Measurements from ENCODE around the gene AGFG1. TPM values are rescaled to one million over a fixed set of nuclear protein-coding genes. Genes with fewer than 3 reads are reported as not detected.

Gene AGFG1
- total and polyA plus RNA-seq, 2 donors (not counting 1 experiment from before 2014, with no cell fraction given), result 28.7 to 83.3 TPM

DNA sequence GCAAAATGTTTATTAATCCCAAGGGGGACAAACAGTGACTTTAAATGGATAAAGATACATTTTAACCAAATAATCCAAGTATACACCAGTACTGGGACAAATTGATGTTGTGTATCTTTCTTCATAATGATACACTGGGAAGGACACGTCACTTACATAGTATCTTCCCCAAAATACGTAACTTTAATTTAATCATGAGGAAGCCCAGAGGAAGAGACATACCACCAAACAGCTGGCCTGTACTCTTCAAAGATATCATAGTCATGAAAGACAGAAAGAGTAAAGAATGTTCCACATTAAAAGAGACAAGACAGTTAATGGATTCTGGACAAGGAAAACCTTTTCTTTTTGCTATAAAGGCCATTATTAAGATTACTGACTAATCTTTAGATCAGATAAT lies 37.1 kb downstream of the AGFG1 start:
- H3K27ac ChIP-seq (ENCODE audit: low read length in 2 of 2), result no peak overlapping the region
- H3K4me1 ChIP-seq (ENCODE audit: control insufficient read depth in 2 of 2, insufficient read depth in 2 of 2, low read length in 2 of 2), result peaks cover 48 to 81% of the 10 kb centered on the region in 2 donors
- WGBS (ENCODE audit: insufficient coverage), result no CpG with 5 or more reads among the region's 2 CpGs

More for the DNA sequence above, 37.1 kb downstream of the AGFG1 start:
- H2AFZ ChIP-seq (ENCODE audit: insufficient read depth, low read depth, low read length, poor library complexity, severe bottlenecking), result no peak overlapping the region
- H3K9ac ChIP-seq (ENCODE audit: low read length), result no peak overlapping the region
- Mint-ChIP-seq H3K27me3 (no peaks in the 10 kb centered on the region), H3K9me3 (ENCODE audit: insufficient read depth) (no peaks in the 10 kb centered on the region), H3K27ac (no peak overlapping the region), H3K4me3 (peak overlapping the region; percentile 7), H3K4me1 (peaks cover 88% of the 10 kb centered on the region)
- peaks cover 98% of the 10 kb centered on the region for H3K79me2 ChIP-seq (ENCODE audit: control insufficient read depth, insufficient read depth, low read length)
- H4K20me1 ChIP-seq (ENCODE audit: control insufficient read depth, insufficient read depth, low read length, poor library complexity, severe bottlenecking), result peaks cover 74% of the 10 kb centered on the region
- H3K4me2 ChIP-seq (replicated peaks; ENCODE audit: low read depth, low read length, poor library complexity, severe bottlenecking), result peak overlapping the region; percentile 26
- H3K27me3 ChIP-seq (replicated peaks in 1 of 4; ENCODE audit: control extremely low read depth in 1 of 4, control insufficient read depth in 3 of 4, insufficient read depth in 4 of 4, low read length in 3 of 4), result no peaks in the 10 kb centered on the region
- TF ChIP-seq EZH2 (IDR thresholded peaks at IDR 0.05; ENCODE audit: borderline replicate concordance, insufficient read depth, low read depth, low read length, poor library complexity, severe bottlenecking) (no peak), CTCF (IDR thresholded peaks at IDR 0.05) (no peak)
- no peaks in the 10 kb centered on the region for H3K36me3 ChIP-seq (replicated peaks in 1 of 2; ENCODE audit: control extremely low read depth in 1 of 2, control insufficient read depth in 1 of 2, extremely low read depth in 1 of 2, insufficient read depth in 2 of 2, low read length in 1 of 2)
- ATAC-seq (ENCODE audit: low read depth) (no peak), DNase-seq (no peak)
- CTCF ChIA-PET, result no interaction called here
- no peaks in the 10 kb centered on the region for H3K9me3 ChIP-seq (ENCODE audit: control extremely low read depth in 1 of 3, control insufficient read depth in 2 of 3, insufficient read depth in 1 of 3, low read length in 2 of 3)
- POLR2A ChIA-PET, result no interaction called here
- H3K4me3 ChIP-seq (ENCODE audit: control extremely low read depth in 1 of 5, extremely low read depth in 1 of 5, insufficient read depth in 1 of 5, low read depth in 2 of 5, low read length in 4 of 5), result no peak overlapping the region
- intact Hi-C loops (cut with micrococcal nuclease), result no loop called here

Data from B cell (primary cell).